CD4-positive, alpha-beta T cell treated with Interleukin-4 for 1 hour (primary cell): ENCODE measurements around the gene CELF4.

Source experiments
- DNase-seq, 2 donors: peaks; one replicate each; pipeline ENCODE4 v3.0.0-alpha.2; 2020 to 2022

CELF4 gene

DNA sequence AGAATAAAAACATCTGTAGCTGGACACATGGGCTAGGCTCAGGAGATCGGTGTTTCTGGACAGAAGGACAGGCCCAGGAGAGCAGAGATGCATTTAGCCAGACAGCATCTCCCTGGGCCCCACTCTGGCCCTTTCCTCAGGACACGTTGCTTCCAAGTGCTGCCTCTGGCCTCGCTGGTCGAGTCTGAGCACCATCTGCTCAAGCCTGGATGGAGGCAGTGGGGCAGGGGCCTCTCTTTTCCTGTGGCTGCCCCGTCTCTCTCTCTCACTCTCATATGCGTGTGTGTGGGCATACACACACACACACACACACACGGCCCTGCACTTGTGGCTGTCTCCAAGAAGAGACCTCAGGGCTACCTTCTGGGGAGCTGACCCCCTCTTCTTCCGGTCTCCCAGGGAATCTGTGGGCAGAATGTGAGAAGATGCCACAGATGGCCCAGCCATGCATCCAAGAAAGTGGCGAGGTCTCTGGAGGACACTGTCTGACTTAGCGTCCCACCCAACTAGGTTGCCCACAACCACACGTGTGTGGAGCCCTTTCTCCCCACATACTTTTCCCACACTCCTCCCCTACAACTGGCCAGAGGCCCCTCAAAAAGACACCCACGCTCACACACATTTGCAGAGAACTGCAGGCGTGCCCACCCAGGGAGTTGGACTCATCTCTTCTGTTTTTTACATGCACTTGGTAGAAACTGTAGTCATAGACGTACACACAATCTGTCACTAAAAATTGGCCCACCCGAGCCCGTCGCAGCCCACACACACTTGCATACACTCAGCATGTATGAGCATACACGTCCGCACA, 19.9 kb downstream of the CELF4 start:
- no peak for DNase-seq

DNA sequence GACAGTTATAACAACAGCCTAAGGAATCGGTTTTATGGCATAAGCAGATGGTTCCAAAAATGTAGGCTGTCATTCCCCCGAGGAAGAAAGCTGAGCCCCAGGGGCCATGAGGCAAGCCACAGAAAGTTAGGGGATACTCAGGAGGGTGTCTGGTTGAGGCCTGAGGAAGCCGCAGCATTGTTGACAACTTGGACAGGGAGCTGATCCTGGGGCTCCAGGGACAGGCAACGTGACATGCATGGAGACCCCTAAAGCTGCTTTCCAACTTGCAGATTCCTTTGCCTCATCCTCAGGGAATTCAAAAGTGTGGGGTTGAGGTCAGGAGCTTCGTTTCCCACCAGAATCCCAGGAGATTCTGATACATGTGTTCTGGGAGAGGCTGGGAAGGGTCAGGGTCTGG, 20.9 kb downstream of the CELF4 start:
- DNase-seq, result no peak

DNA sequence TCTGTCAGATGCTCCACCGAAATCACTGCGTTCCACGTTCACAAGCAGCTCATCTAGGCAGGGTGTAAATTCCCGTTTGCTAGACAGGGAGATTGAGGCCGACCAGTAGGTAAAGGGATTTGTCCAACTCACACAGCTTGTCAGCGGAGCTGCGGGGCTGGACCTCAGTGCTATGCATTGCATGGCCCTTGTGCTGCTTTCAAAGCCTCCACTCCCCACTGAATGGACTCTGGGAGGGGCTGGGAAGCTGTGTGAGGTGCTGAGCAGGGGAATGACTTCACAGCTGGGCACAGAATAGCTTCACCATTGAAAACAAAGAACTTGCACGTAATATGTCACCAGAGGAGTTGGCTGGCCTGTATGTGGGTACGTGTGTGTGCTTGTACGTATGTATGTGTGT, 21.4 kb downstream of the CELF4 start:
- DNase-seq, result no peak

DNA sequence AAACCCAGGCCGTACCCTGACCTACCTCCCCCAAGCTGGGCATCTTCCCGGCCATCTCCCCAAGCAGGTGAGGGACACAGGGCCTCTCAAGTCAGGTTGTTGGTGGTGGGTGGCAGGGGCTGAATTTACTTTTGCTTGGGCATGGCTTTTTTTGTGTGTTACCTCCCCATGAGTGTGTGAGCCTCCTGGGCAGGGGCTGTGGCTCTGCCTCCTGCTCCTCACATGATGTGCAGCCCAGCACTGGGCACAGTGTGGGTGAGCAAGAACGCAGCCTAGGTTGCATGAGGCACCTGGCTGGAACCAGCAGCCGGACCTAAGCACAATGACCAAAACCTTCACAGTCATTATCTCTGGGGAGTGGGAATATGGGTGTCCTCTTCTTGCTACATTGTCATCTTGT, 22.3 kb downstream of the CELF4 start:
- no peak for DNase-seq

DNA sequence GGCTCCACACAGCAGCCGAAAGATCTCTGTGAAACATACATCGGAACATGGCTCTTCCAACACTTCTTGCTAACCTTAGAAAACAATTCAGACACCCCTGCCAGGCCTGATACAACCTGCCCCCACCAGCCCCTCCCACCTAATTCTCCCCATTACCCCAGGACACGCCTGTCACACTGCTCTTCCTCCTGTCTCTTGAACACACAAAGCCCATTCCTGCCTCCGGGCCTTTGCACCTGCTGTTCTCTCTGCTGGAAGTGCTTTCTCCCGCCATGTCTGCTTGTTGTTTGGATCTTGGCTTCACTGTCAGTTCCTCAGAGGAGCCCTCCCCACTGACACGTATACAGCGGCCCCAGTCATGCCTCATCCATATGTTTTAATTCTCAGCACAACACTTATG, 24.1 kb downstream of the CELF4 start:
- DNase-seq, result no peak

DNA sequence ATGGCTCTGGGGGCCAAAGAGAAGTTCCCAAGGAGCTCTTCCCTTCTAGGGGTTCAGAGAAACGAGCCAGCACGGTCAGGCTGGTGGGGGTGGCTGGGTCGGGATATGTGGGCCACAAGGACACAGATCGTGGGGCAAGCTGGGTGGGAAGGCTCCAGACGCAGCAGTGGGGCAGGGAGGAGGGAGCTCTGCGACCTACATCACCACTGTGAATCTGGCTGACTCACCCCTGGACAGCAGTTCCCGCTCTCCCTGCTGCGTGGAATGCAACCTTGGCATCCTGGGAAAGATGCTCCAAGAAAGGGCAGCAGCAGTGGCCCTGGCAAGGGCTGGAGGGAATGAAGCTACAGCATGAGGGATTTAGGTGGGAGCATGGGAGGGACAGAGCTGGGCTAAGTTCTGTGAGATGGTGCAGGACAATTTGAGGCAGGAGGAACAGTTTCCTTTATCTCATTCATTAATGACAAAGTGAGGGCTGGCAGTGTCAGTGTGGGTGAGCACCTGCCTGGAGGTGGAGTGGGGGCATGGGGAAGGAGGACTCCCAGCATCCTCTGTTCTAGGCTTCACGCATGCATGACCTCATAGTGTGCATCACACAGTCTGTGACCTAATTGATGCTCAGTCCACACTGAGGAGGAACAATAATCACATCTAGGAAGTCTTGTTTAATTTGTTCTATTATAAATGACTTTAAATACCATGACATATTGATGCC, 25.0 kb downstream of the CELF4 start:
- no peak for DNase-seq

DNA sequence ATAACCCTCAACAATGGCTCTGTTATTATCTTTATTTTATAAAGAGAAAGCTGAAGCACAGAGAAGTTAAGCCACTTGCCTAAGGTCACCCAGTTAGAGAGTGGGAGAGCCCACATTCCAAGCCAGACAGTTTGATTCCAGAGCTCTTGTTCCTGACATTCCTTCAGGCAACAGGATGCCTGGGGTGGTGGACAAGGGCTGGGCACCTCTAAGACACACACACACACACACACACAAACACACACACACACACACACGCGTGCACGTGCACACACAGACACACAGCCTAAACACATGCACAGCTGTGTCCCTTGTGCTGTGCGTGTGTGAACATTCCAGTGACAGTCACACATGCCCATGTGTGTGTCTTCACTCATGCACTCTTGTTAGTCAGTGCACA, 26.4 kb downstream of the CELF4 start:
- DNase-seq, result no peak

DNA sequence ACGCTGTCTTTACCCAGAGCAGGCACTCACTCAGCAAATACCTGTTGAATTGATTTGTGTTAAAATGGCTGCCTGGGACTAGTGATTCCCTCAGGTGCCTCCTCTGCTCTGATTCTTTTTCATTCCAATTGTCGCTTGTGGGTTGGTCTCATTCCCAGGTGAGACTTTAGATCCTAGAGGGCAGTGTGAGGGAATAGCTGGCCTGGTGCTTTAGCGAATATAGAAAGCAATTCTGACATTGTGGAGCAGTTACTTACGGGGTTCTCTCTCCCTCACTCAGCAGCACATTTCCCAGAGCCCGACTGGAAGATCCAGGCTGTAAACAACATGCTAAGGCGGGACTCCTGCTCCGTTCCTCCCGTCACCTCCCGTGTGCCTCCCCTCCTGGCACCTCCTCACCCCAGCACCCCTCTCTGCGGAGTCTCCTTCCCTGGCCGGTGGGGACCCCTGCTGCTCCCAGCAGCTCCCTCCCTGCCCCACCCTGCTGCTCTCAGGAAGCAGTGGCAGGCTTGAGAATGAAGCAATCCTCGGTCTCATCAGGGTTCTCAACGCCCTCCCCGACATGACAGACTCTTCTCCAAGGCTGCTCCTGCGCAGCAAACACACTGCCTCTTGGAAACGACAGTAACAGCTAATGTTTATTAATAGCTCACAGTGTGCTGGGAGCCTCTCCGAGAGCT, 26.9 kb downstream of the CELF4 start:
- no peak for DNase-seq

DNA sequence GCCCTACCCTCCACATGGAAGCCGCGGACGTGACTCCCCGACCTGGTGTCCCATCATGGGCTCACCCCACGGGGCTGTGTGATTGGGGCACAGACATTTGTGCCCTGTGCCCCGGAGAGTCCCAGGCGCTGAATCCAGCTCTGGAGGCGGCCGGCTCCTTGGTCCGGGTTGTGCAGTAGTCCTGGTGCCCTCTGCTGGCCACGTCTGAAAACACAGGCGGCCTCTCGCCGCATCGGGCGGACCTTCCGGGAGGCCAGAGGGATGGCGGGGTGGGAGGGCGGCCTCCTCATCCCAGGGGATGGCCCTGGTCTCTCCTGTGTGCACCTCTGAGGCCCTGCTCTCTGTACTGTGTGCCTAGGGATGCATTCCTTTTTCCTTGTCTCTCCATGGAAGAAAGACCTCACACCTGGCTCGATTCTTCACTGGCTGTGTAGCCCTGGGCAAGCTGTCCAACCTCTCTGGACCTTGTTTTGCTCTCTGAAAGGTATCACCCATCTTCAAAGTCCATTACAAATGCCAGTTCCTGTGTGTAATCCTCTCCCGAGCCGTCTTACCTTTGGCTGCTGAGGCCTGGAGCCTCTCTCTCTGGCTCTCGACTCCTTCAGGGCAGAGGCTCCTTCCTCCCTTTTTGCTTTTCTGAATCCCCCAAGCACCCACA, 27.6 kb downstream of the CELF4 start:
- DNase-seq, result peak in 1 of 2 donors; percentile 5

DNA sequence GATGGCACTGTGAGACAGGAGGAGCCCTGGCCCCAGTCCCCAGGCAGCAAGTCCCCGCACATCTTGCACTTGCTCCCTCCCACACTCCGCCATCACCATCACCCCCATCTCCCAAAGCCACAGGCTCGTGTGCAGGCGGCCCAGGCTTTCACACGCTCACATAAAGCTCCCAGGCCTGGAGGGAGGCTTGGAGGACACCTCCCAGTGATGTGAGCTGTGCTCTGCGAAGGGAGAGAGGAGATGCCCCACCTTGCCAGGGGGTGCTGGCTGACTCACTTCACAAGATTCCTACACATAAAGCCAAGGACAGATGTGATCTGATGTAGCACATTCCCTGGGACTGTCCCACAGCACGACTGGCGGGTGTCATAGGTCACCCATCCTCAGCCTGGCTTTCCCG, 28.9 kb downstream of the CELF4 start:
- no peak for DNase-seq

DNA sequence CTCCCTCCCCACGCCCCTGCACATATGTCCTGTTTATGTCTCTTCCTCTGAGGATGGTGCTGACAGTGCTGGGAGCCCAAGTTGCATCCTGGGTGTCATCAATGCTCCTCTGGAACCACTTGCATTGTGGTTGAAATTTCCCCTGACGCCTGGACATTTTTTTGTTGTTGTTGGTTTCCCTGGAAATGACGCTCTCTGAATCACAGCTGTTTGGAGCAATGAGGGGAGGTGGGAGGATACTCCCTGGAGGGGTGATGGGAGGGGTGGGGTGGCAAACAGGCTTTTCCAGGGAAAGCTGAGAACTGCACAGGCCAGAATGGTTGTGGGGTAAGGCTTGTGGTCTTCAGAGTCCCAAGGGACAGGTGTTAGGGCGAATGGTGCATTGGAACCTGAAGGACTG, 29.6 kb downstream of the CELF4 start:
- no peak for DNase-seq

DNA sequence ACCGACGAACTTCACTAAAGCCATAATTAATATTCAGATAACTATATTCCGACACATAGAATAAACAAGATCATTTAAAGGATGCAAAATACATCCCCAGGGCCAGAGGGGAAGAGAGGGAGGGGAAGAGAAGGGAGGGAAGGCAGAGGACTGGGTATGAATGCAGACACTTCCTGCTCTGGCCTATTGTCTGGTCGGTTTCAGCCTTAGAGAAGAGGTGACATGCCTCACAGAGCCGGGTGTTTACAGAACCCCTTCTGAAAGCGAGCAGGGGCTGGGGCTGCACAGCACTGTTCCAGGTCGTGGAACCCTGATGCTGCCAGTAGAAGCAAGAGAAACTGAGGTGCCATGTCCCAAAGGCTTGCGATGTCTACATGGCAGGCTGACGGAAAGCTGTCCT, 31.0 kb downstream of the CELF4 start:
- DNase-seq, result no peak

DNA sequence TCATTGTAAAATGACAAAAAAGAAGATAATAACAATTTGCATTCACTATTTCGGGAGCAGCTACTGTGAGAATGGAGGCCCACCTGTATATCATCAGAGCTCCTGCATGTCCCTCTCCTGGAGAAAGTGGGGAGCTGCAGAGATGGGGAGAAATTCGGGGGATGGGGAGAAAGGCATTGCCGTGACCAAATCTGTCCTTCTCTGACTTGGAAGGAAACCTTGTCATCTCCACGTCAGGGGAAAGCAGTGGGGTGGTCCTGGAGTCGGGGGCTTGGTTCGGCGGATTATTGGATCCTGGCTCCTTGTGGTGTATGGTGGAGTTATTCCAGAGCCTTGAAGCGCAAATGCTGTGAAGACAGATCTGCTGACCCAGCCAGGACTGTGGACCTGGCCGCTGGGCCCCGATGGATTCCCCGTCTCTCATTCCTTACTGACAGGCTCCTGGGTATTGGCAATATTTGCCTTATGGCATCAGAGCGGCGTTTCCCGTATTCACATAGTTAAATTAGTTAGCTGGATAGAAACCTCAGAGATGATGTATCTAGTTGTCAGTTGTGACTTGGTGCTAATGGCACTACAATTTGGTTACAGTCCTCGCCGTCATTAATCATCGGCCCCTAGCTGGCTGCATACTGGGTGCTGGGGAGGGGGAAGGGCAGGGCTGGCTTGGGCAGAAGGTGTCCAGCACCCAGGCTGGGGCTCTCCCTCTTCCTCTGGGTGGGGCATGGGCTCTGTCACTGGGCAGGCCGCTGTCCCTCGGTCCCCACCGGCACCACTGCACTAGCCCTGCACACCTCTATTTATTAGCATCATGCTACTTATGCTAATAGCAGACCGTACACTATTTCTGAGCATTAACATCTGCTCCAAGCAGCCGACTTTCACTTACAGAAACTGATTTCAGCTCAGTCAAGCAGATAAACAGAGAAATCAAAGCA, 31.7 kb downstream of the CELF4 start:
- no peak for DNase-seq

DNA sequence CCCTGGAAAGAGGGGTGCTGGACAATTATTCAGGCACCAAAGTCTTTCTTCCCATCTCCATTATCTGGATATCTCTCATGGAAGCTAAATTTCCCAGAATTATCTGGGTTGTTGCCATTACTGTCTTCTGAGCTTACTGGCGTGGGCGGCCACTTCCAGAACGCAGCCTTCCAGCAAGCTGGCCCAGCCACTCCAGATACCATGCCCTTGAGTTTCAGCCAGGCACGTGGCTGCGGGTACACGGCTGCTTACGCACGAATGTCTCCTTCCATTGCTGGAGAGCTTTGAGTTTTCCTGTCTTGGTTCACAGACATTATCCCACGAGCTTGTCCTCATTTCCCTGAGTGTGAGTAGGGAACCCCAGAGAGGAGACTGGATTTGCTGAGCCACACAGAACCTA, 32.7 kb downstream of the CELF4 start:
- DNase-seq, result no peak

DNA sequence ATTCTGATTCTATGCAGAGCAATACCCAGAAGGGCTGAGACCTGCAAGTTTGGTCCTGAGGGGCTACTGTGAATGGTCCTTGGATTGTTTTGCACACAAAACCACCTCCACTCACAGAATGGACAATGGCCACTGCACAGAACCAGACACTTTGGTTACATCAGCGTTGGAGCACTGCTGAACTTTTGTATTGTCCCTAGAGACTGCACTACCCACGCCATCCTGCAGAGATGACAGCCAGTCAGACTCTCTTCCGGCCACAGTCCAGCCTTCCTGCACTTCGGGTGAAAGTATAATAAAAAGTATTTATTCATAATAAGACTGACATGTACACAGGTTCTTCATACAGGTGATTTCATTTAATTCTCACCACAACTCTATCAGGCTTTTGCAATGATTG, 35.7 kb downstream of the CELF4 start:
- DNase-seq, result no peak

DNA sequence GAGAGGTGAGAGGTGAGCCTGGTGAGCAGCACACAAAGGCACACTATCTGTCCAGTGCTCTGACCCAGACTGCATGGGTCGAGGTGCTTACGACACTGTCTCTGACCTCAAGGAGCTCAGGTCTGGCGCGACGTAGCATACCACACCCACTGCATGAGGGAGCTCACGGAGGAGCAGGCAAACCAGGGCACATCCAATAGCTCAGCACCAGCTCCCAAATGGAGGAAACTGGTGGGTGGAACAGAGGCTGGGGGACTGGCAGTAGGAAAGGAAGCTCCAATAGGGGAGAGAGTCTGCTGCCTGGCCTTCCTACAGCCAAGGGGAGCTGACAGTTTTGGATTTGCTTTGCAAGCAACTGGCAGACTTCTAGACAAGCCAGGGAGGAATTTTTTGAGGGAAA, 36.3 kb downstream of the CELF4 start:
- DNase-seq, result no peak

DNA sequence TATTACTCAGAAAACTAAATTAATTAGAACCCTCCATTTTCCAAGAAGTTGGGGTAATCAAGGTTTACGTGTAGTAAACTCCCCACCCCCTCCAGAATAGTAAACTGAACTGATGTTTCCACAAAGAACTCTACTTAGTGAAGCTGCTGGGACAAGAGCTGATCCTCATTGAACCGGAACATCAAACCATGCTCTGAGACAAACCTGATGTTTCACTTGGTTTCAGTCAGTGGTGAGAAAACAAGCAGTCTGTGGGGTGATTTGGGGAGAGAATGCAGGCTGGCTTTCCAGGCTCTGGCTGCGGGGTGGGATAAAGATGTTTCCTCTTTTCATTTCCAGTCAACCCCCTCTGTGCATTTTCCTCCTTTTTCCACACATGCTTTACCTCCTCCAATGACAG, 38.2 kb downstream of the CELF4 start:
- no peak for DNase-seq

DNA sequence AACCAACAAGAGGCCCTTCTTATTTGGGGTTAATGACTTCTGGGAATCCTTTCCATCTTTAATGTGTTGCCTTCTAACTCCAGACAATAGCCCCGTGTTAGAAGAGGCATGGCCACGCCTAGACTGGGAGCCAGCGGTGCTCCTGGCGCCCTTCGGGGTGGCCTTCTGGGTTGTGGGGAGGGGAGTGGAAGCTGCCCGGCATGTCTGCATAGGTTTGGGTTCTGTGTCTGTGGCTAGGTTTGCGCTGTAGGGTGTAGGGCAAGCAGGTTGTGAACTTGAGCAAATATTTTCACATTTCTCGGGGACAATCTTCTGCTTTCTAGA, 40.4 kb downstream of the CELF4 start:
- no peak for DNase-seq

DNA sequence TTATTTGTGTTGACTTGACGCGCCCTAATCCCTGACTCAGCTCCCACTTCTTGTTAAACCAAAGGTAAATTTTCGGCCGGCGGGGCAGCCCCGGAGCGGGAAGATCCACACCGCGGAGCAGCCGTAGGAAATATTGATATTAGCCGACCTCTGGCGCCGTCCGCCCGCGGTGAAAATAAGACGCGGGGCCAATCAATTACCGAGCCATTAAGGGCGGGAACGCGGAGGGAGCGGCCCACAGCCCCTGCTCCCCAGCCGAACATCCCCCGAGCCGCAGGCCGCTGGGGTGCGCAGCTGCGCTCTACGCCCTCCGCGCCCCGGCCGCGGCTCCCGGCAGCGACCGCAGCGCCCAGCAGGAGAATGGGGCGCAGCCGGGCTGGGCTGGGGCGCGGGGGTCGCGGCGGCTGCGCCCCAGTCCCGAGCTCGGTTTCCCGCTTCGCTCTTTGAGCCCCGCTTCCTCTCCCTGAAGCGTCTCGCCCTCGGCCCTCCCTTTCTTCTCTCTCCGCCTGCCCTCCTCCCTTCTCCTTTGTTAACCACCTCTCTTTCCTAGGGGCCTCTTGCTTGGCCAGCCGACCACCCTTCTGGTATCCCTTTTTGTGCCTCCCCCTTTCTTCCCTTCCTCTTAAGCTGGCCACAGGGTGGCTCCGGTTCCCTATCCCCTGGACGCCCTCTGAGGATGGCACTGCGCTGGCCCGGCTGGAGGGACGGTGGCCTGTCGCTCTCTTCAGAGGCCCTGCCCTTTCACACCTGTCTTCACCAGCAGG, 40.9 kb downstream of the CELF4 start:
- no peak for DNase-seq

DNA sequence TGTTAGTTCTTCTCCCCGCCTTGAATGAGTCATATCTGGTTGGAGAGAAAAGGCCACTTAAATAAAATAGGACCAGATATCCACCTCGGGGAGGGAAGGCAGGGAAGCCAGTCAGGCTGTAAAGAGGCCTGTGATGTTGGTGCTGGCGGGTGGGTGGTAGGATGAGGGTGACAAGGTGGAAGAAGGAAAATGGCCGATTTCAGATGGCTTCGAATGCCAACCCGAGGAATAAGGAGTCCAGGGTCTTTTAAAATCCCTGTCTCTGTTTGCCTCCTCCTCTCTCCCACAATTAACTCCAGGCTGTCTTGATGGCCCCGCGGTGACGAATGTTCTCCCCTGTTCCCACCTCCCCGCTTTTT, 41.5 kb downstream of the CELF4 start:
- no peak for DNase-seq

DNA sequence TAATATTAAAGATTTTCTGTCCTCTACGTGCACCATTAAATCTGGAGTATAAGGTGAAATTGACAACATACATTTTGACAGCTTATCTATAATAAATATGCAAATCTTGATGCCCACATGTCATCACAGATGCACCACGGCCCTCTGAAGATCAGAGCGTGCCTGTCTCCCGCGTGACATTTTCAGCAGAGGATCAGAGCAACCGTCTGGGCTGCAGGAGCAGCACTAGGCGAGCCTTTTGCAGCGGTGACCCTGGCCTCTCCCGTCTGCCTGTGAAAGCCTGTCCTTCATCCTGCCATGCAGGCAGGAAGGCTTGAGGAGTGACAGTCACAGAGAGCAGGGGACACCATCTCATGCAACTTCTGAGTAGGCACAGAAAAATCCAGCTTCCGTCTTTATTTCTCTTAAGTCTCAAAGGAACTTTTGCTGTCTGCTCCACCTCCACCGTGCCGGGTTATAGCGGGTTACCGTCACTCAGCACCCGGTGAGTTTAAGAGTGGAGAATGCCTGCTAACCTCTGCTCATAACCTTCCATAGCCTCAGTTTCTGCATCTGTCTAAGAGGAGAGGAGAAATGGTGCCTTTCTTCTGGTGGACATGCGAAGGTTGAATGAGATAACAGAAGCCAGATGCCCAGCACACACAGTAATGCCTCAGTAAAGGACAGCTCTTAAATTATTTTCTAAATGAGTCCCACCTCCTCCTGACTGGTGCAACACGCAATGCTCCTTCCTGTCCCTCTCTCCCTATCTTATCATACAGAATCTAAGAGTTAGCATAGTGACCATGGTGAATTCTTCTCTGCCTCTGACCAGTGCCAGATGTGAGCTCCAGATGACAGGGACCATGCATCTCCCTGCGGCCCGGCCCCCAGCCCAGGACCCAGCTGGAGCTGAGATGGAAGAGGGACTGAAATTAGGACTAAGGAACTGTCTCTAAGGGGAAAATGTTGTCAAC, 43.8 kb downstream of the CELF4 start:
- DNase-seq, result no peak
